Hematopoietic multipotent progenitor cell treated with erythropoietin and hydrocortisone succinate and interleukin-3 and kit ligand, for 17 days (in vitro differentiated cells): ENCODE results near the gene UBXN7.
"Not testable (repeated sequence)": the region's sequence is repeated elsewhere in the genome, so short reads cannot be mapped to it uniquely, and the experiment has no call there.

ENCODE experiments used
- DNase-seq: peaks from one replicate; pipeline ENCODE4 v3.0.0-alpha.2; 2015; ENCODE audit warnings: low spot score

Gene UBXN7

GRCh38 chr3:196414469-196414868 lies 17.8 kb downstream of the UBXN7 start:
- no peak for DNase-seq

GRCh38 chr3:196412704-196413103 lies 19.5 kb downstream of the UBXN7 start:
- no peak for DNase-seq

GRCh38 chr3:196409409-196409808 lies 22.8 kb downstream of the UBXN7 start:
- no peak for DNase-seq

DNA sequence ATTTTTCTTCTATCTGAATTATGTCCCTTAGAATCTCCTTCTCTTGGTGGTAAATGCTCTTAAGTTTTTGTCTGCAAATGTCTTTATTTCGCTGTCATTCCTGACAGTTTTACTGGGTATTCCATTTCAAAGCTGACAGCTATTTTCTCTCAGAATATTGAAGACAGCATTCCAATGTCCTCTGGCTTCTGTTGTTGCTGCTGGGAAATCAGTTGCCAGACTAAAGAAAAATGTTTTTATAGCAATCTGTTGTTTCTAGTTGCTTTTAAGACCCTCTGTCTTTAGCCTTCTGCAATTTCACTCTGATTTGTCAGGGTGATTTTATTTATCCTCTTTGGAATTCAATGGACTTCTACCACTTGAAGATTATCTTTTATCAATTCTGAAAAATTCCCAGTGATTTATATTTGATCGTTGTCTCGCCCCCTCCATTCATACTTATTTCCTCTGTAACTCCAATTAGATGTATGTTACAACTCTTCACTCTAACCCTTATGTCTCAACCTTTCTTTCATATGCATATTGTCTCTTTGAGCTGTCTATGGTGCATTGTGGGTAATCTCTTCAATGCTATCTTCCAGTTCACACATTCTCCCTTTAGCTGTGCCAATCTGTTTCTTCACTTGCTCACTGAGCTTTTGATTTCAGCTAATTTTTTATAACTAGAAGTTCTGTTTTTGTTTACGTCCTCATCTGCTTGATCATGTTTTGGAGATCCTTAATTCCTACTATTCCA lies 23.5 kb downstream of the UBXN7 start:
- DNase-seq: no peak

- DNase-seq: no peak
These were observed 25.3 kb downstream of the UBXN7 start for GRCh38 chr3:196406811-196407470.

GRCh38 chr3:196400331-196400730 lies 31.9 kb downstream of the UBXN7 start:
- no peak for DNase-seq

GRCh38 chr3:196399485-196399945 lies 32.7 kb downstream of the UBXN7 start:
- DNase-seq: no peak

- no peak for DNase-seq
These were observed 33.4 kb downstream of the UBXN7 start for GRCh38 chr3:196398782-196399181.

- no peak for DNase-seq
These were observed 34.3 kb downstream of the UBXN7 start for GRCh38 chr3:196397941-196398340.

DNA sequence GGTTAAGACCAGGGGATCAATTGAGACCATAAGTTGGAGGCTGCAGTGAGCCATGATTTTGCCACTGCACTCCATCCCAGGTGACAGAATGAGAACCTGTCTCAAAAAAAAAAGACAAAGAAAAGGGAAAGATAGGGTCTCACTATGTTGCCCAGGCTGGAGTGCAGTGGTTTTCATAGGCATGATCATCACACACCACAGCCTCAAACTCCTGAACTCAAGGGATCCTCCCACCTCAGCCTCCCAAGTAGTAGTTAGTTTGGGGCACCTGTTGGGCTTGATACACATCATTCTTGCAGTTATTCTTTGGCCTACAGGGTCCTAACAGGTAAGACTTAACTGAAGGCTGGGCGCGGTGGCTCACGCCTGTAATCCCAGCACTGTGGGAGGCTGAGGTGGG lies 42.1 kb downstream of the UBXN7 start:
- no peak for DNase-seq

GRCh38 chr3:196388956-196389355 lies 43.3 kb downstream of the UBXN7 start:
- DNase-seq: no peak

GRCh38 chr3:196387941-196388340 lies 44.3 kb downstream of the UBXN7 start:
- DNase-seq: not testable (repeated sequence)

GRCh38 chr3:196386797-196387196 lies 45.4 kb downstream of the UBXN7 start:
- not testable (repeated sequence) for DNase-seq

GRCh38 chr3:196386034-196386433 lies 46.2 kb downstream of the UBXN7 start:
- not testable (repeated sequence) for DNase-seq

DNA sequence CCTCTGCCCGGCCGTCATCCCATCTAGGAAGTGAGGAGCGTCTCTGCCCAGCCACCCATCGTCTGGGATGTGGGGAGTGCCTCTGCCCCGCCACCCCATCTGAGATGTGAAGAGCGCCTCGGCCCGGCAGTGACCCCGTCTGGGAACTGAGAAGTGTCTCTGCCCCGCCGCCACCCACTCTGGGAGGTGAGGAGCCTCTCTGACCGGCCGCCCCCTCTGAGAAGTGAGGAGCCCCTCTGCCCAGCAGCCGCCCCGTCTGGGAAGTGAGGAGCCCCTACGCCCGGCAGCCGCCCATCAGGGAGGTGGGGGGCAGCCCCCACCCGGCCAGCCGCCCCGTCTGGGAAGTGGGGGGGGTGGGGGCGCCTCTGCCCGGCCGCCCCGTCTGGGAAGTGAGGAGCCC lies 46.8 kb downstream of the UBXN7 start:
- DNase-seq: not testable (repeated sequence)

DNA sequence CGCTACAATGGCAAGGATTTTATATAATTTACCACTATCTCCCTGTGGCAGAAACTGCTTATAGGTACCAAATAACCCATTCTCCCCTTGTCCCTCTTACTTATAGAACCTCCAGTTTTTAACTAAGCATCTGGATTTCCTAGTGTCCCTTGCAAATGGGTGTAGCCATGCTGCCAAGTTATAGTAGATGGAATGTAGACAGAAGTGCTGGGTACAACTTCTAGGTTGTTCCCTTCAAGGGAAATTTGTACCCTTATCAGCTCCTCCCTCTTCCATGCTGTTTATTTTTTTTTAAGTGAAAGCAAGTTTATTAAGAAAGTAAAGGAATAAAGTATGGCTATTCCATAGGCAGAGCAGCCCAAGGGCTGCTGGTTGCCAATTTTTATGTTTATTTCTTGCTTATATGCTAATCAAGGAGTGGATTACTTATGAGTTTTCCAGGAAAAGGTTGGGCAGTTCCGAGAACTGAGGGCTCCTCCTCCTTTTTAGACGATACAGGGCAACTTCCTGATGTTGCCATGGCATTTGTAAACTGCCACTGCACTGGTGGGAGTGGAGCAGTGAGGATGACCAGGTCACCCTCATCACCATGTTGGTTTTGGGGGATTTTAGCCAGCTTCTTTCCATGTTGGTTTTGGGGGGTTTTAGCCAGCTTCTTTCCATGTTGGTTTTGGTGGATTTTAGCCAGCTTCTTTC lies 53.9 kb downstream of the UBXN7 start:
- DNase-seq: no peak

DNA sequence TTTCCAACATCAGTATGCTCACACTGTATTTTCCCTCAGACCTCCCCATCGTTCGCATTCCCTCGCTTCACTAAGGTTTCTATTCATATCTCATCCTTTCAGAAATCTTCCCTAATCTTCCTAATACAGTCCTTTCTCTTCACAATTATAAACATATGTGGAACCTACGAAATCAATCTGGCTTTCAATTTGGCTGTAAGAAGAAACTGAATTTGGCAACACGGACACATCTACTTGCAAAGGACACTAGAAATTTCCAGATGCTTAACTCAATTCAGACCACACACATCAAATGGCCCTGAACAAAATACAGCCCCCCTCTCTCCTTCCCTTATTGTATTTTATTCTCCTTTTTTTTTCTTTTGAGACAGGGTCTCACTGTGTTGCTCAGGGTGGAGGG lies 54.9 kb downstream of the UBXN7 start:
- no peak for DNase-seq

DNA sequence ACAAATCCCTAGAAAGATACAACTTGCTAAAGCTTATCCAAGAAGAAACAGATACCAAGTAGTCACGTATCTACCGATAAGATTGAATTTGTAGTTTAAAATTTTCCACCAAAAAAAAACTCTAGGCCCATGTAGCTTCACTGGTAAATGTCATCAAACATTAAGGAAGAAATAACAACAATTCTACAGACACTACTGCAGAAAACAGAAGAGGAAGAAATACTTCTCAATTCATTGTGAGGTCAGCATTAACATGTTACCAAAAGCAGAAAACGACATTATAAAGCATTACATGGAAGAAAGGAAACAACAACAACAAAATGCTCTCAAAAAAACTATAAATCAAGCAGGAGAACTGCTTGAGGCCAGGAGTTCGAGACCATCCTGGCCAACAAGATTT lies 66.5 kb downstream of the UBXN7 start:
- DNase-seq: no peak

GRCh38 chr3:196360586-196360985 lies 71.6 kb downstream of the UBXN7 start:
- no peak for DNase-seq

DNA sequence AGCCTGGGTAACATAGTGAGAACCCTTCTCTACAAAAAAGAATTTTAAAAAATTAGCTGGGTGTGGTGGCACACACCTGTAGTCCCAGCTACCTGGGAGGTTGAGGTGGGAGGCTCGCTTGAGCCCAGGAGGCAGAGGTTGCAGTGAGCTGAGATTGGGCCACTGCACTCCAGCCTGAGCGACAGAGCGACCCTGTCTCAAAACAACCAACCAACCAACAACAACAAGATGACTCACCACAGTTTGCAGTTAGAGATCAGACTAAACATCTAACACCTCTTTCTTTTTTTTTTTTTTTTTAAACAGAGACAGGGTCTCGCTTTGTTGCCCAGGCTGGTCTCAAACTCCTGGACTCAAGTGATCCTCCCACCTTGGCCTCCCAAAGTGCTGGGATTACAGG lies 73.7 kb downstream of the UBXN7 start:
- DNase-seq: not testable (repeated sequence)

GRCh38 chr3:196357905-196358304 lies 74.3 kb downstream of the UBXN7 start:
- DNase-seq: no peak

DNA sequence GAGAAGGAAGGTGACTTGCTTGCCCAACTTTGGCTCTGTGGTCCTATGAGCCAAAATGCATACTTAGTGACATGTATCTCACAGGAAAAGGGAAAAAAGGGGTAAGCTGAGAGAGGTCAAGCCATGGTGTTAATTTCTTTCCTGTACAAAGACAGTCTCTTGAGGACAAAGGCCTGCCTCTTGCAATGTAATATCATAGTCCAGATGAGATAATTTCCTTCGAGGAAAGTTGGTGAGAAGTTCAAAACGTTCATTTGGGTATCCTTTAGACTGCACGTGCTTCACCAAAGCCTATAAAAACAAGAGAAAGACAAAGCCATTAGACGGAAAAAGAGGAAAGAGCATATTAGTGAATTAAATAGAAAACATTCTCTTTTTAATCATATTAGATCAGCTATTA lies 75.7 kb downstream of the UBXN7 start:
- no peak for DNase-seq

- no peak for DNase-seq
These were observed 76.6 kb downstream of the UBXN7 start for GRCh38 chr3:196355668-196356067.
